ENCODE data around the gene PCDHGA10. TPM values are rescaled to one million over a fixed set of nuclear protein-coding genes. Genes with fewer than 3 reads are reported as not detected.
"Not testable (repeated sequence)": the region's sequence is repeated elsewhere in the genome, so short reads cannot be mapped to it uniquely, and the experiment has no call there.

PCDHGA10 gene
- total and polyA plus RNA-seq, 5 experiments from 2014 or later = 0.31 to 0.41 TPM; not detected in 3

DNA sequence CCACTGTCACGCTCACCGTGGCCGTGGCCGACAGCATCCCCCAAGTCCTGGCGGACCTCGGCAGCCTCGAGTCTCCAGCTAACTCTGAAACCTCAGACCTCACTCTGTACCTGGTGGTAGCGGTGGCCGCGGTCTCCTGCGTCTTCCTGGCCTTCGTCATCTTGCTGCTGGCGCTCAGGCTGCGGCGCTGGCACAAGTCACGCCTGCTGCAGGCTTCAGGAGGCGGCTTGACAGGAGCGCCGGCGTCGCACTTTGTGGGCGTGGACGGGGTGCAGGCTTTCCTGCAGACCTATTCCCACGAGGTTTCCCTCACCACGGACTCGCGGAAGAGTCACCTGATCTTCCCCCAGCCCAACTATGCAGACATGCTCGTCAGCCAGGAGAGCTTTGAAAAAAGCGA, 19.9 kb downstream of the PCDHGA10 start:
- Mint-ChIP-seq H3K4me3 (peak overlapping the region in 2 of 10 donors; percentile 28 to 47), H3K9me3 (peaks cover 12 to 62% (median 36%) of the 10 kb centered on the region in 9 donors), H3K36me3 (peaks cover 22 to 53% (median 40%) of the 10 kb centered on the region in 3 donors), H3K27me3 (peaks cover 33 to 81% (median 56%) of the 10 kb centered on the region in 5 donors)
- POLR2A ChIA-PET, H3K4me1 Mint-ChIP-seq, H3K27ac Mint-ChIP-seq, ATAC-seq, DNase-seq: not testable (repeated sequence)

GRCh38 chr5:141434006-141434405, 21.2 kb downstream of the PCDHGA10 start:
- Mint-ChIP-seq H3K27me3 (peaks cover 30 to 70% (median 47%) of the 10 kb centered on the region in 5 donors), H3K36me3 (peaks cover 20 to 46% (median 37%) of the 10 kb centered on the region in 3 donors), H3K9me3 (peaks cover 9 to 54% (median 33%) of the 10 kb centered on the region in 9 donors), H3K4me1 (peaks cover 3 to 9% (median 7%) of the 10 kb centered on the region in 4 donors), H3K4me3 (no peak overlapping the region), H3K27ac (no peak overlapping the region)
- ATAC-seq (no peak), DNase-seq (no peak)
- POLR2A ChIA-PET = no interaction called here

- no peaks in the 10 kb centered on the region for H3K4me1 Mint-ChIP-seq
- POLR2A ChIA-PET = no interaction called here
- peaks cover 19 to 60% (median 35%) of the 10 kb centered on the region in 5 donors for H3K27me3 Mint-ChIP-seq
Observed at GRCh38 chr5:141437221-141437620, 24.4 kb downstream of the PCDHGA10 start.

GRCh38 chr5:141439411-141440141, 26.8 kb downstream of the PCDHGA10 start:
- POLR2A ChIA-PET = no interaction called here
- no peak for ATAC-seq
- Mint-ChIP-seq H3K27me3 (peaks cover 14 to 48% (median 16%) of the 10 kb centered on the region in 5 donors), H3K9me3 (peaks cover 0 to 30% (median 10%) of the 10 kb centered on the region in 9 donors), H3K4me3 (no peak overlapping the region), H3K36me3 (peaks cover under 1 to 19% (median 10%) of the 10 kb centered on the region in 3 donors), H3K27ac (no peak overlapping the region), H3K4me1 (no peaks in the 10 kb centered on the region)
- DNase-seq = no peak

More at GRCh38 chr5:141437221-141437620, 24.4 kb downstream of the PCDHGA10 start:
- Mint-ChIP-seq H3K4me3 (no peak overlapping the region), H3K9me3 (peaks cover 0 to 44% (median 24%) of the 10 kb centered on the region in 9 donors), H3K36me3 (peaks cover 8 to 32% (median 18%) of the 10 kb centered on the region in 3 donors), H3K27ac (no peak overlapping the region)
- ATAC-seq = no peak
- DNase-seq = no peak

DNA sequence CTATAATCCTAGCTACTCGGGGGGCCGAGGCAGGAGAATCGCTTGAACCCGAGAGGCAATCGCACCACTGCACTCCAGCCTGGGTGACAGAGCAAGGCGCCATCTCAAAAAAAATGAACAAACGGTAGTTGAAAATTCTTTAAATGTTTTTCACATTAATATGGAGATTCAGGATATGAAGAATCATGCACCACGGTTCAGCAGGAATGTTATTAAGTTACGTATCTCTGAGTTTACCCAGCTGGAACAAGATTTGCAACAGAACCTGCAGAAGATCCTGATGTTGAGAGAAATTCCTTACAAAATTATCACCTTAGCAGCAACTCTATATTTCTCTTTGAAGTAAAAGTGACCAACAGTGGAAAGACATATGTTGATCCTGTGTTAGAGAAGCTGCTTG, 27.6 kb downstream of the PCDHGA10 start:
- peaks cover 0 to 17% (median 12%) of the 10 kb centered on the region in 3 donors for H3K36me3 Mint-ChIP-seq
- DNase-seq = no peak

GRCh38 chr5:141441571-141442170, 28.9 kb downstream of the PCDHGA10 start:
- H3K27me3 Mint-ChIP-seq = peaks cover 17 to 47% (median 19%) of the 10 kb centered on the region in 5 donors
- no peak overlapping the region for H3K27ac Mint-ChIP-seq
- DNase-seq = no peak
- POLR2A ChIA-PET = no interaction called here
- no peak for ATAC-seq
- peaks cover 0 to 21% (median 10%) of the 10 kb centered on the region in 3 donors for H3K36me3 Mint-ChIP-seq
- H3K9me3 Mint-ChIP-seq = peaks cover 0 to 21% (median 9%) of the 10 kb centered on the region in 9 donors
- H3K4me3 Mint-ChIP-seq = no peak overlapping the region
- no peaks in the 10 kb centered on the region for H3K4me1 Mint-ChIP-seq

More for the DNA sequence above, 27.6 kb downstream of the PCDHGA10 start:
- no peak for ATAC-seq
- Mint-ChIP-seq H3K9me3 (peaks cover 0 to 26% (median 9%) of the 10 kb centered on the region in 9 donors), H3K4me3 (no peak overlapping the region), H3K27ac (no peak overlapping the region), H3K4me1 (no peaks in the 10 kb centered on the region), H3K27me3 (peaks cover 14 to 47% (median 17%) of the 10 kb centered on the region in 5 donors)
- POLR2A ChIA-PET = no interaction called here

DNA sequence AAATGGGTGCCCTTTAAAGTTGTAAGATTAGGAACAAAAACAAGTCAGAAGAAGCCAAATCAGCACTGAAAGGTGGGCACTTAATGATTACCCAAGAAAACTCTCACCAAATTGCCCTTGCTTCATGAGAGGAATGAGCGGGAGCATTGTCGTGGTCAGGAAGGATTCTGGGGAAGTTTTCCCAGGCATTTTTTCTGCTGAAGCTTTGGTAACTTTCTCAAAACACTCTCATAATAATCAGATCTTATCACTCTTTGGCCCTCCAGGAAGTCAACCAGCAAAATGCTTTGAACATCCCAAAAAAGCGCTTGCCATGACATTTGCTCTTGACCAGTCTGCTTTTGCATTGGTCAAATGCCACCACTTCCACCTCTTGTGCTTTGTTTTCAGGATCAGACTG, 52.6 kb downstream of the PCDHGA10 start:
- ATAC-seq (no peak), DNase-seq (no peak)
- Mint-ChIP-seq H3K4me3 (no peak overlapping the region), H3K4me1 (no peaks in the 10 kb centered on the region), H3K9me3 (peaks cover 0 to 18% (median 4%) of the 10 kb centered on the region in 9 donors), H3K36me3 (peaks cover 0 to 3% (median 0%) of the 10 kb centered on the region in 3 donors), H3K27ac (no peak overlapping the region), H3K27me3 (peaks cover 9 to 25% (median 17%) of the 10 kb centered on the region in 5 donors)
- POLR2A ChIA-PET = no interaction called here

Other genes with a start within 250 kb of the PCDHGA10 start
Only the 30 nearest of the 37 such genes appear.
- gene PCDHB10, start 220.6 kb upstream of the PCDHGA10 start, total RNA-seq = not detected
- gene PCDHB10, start 220.6 kb upstream of the PCDHGA10 start, polyA plus RNA-seq = not detected
- gene PCDHB11, start 213.4 kb upstream of the PCDHGA10 start, total RNA-seq = not detected
- not detected for gene PCDHB11, start 213.4 kb upstream of the PCDHGA10 start, polyA plus RNA-seq
- not detected for gene PCDHB12, start 204.3 kb upstream of the PCDHGA10 start, total RNA-seq
- gene PCDHB12, start 204.3 kb upstream of the PCDHGA10 start, polyA plus RNA-seq = not detected
- gene PCDHB13, start 199.1 kb upstream of the PCDHGA10 start, total RNA-seq = not detected
- not detected for gene PCDHB13, start 199.1 kb upstream of the PCDHGA10 start, polyA plus RNA-seq
- gene PCDHB14, start 189.6 kb upstream of the PCDHGA10 start, total RNA-seq = not detected
- not detected for gene PCDHB14, start 189.6 kb upstream of the PCDHGA10 start, polyA plus RNA-seq
- not detected for gene PCDHB15, start 167.6 kb upstream of the PCDHGA10 start, total RNA-seq
- gene PCDHB15, start 167.6 kb upstream of the PCDHGA10 start, polyA plus RNA-seq = not detected
- gene SLC25A2, start 108.9 kb upstream of the PCDHGA10 start, total RNA-seq = 1 to 10 TPM; 2.1 to 2.5 TPM
- gene SLC25A2, start 108.9 kb upstream of the PCDHGA10 start, polyA plus RNA-seq = not detected
- 100 to 1,000 TPM; 139 to 141 TPM for gene TAF7, start 92.2 kb upstream of the PCDHGA10 start, total RNA-seq
- 100 to 1,000 TPM; 206 to 230 (median 230) TPM for gene TAF7, start 92.2 kb upstream of the PCDHGA10 start, polyA plus RNA-seq
- under 1 TPM; 0.38 to 0.52 TPM for gene PCDHGA1, start 82.5 kb upstream of the PCDHGA10 start, total RNA-seq
- not detected for gene PCDHGA1, start 82.5 kb upstream of the PCDHGA10 start, polyA plus RNA-seq
- under 1 TPM; 0.16 to 0.18 TPM for gene PCDHGA2, start 74.2 kb upstream of the PCDHGA10 start, total RNA-seq
- not detected for gene PCDHGA2, start 74.2 kb upstream of the PCDHGA10 start, polyA plus RNA-seq
- not detected for gene PCDHGA3, start 69.2 kb upstream of the PCDHGA10 start, total RNA-seq
- gene PCDHGA3, start 69.2 kb upstream of the PCDHGA10 start, polyA plus RNA-seq = under 1 TPM in 1 of 3 donors, not detected in 2; 0.06 TPM
- gene PCDHGB1, start 62.9 kb upstream of the PCDHGA10 start, total RNA-seq = under 1 TPM in 1 of 2 experiments, not detected in 1; 0.19 TPM
- gene PCDHGB1, start 62.9 kb upstream of the PCDHGA10 start, polyA plus RNA-seq = not detected
- gene PCDHGA4, start 58.0 kb upstream of the PCDHGA10 start, total RNA-seq = under 1 TPM; 0.11 to 0.34 TPM
- gene PCDHGA4, start 58.0 kb upstream of the PCDHGA10 start, polyA plus RNA-seq = not detected
- gene PCDHGB2, start 53.0 kb upstream of the PCDHGA10 start, total RNA-seq = under 1 TPM; 0.47 to 0.81 TPM
- gene PCDHGB2, start 53.0 kb upstream of the PCDHGA10 start, polyA plus RNA-seq = under 1 TPM in 1 of 3 donors, not detected in 2; 0.06 TPM
- under 1 TPM; 0.13 to 0.30 TPM for gene PCDHGA5, start 48.8 kb upstream of the PCDHGA10 start, total RNA-seq
- not detected for gene PCDHGA5, start 48.8 kb upstream of the PCDHGA10 start, polyA plus RNA-seq
- gene PCDHGB3, start 42.7 kb upstream of the PCDHGA10 start, total RNA-seq = under 1 TPM; 0.55 to 0.71 TPM
- gene PCDHGB3, start 42.7 kb upstream of the PCDHGA10 start, polyA plus RNA-seq = under 1 TPM in 2 of 3 donors, not detected in 1; 0.10 to 0.22 TPM
- under 1 TPM; 0.60 to 0.68 TPM for gene PCDHGA6, start 39.1 kb upstream of the PCDHGA10 start, total RNA-seq
- gene PCDHGA6, start 39.1 kb upstream of the PCDHGA10 start, polyA plus RNA-seq = under 1 TPM in 1 of 3 donors, not detected in 2; 0.05 TPM
- gene PCDHGA7, start 30.2 kb upstream of the PCDHGA10 start, total RNA-seq = under 1 TPM; 0.33 to 0.42 TPM
- not detected for gene PCDHGA7, start 30.2 kb upstream of the PCDHGA10 start, polyA plus RNA-seq
- under 1 TPM; 0.13 to 0.25 TPM for gene PCDHGB4, start 25.3 kb upstream of the PCDHGA10 start, total RNA-seq
- under 1 TPM in 1 of 3 donors, not detected in 2; 0.23 TPM for gene PCDHGB4, start 25.3 kb upstream of the PCDHGA10 start, polyA plus RNA-seq
- gene PCDHGA8, start 20.4 kb upstream of the PCDHGA10 start, total RNA-seq = under 1 TPM; 0.16 to 0.22 TPM
- not detected for gene PCDHGA8, start 20.4 kb upstream of the PCDHGA10 start, polyA plus RNA-seq
- under 1 TPM; 0.33 to 0.47 TPM for gene PCDHGB5, start 15.0 kb upstream of the PCDHGA10 start, total RNA-seq
- gene PCDHGB5, start 15.0 kb upstream of the PCDHGA10 start, polyA plus RNA-seq = under 1 TPM; 0.24 to 0.42 (median 0.24) TPM
- gene PCDHGA9, start 10.2 kb upstream of the PCDHGA10 start, total RNA-seq = under 1 TPM; 0.13 to 0.19 TPM
- gene PCDHGA9, start 10.2 kb upstream of the PCDHGA10 start, polyA plus RNA-seq = under 1 TPM in 1 of 3 donors, not detected in 2; 0.14 TPM
- under 1 TPM; 0.21 to 0.30 TPM for gene PCDHGB6, start 5.0 kb upstream of the PCDHGA10 start, total RNA-seq
- gene PCDHGB6, start 5.0 kb upstream of the PCDHGA10 start, polyA plus RNA-seq = under 1 TPM in 1 of 3 donors, not detected in 2; 0.13 TPM
- gene PCDHGB7, start 4.7 kb downstream of the PCDHGA10 start, total RNA-seq = under 1 TPM; 0.16 to 0.25 TPM
- not detected for gene PCDHGB7, start 4.7 kb downstream of the PCDHGA10 start, polyA plus RNA-seq
- under 1 TPM; 0.10 to 0.36 TPM for gene PCDHGA11, start 8.1 kb downstream of the PCDHGA10 start, total RNA-seq
- not detected for gene PCDHGA11, start 8.1 kb downstream of the PCDHGA10 start, polyA plus RNA-seq
- gene PCDHGA12, start 17.5 kb downstream of the PCDHGA10 start, total RNA-seq = under 1 TPM in 1 of 2 experiments, not detected in 1; 0.22 TPM
- under 1 TPM in 2 of 3 donors, not detected in 1; 0.06 to 0.07 TPM for gene PCDHGA12, start 17.5 kb downstream of the PCDHGA10 start, polyA plus RNA-seq
- gene PCDHGC3, start 63.0 kb downstream of the PCDHGA10 start, total RNA-seq = not detected
- under 1 TPM in 2 of 3 donors, not detected in 1; 0.18 to 0.25 TPM for gene PCDHGC3, start 63.0 kb downstream of the PCDHGA10 start, polyA plus RNA-seq
- gene PCDHGC4, start 72.0 kb downstream of the PCDHGA10 start, total RNA-seq = not detected
- not detected for gene PCDHGC4, start 72.0 kb downstream of the PCDHGA10 start, polyA plus RNA-seq
- gene PCDHGC5, start 76.1 kb downstream of the PCDHGA10 start, total RNA-seq = not detected
- not detected for gene PCDHGC5, start 76.1 kb downstream of the PCDHGA10 start, polyA plus RNA-seq
- gene DIAPH1, start 206.0 kb downstream of the PCDHGA10 start, total RNA-seq = 100 to 1,000 TPM; 171 to 183 TPM
- 100 to 1,000 TPM in 1 of 3 donors, 10 to 100 TPM in 2; 87.4 to 105 (median 92.9) TPM for gene DIAPH1, start 206.0 kb downstream of the PCDHGA10 start, polyA plus RNA-seq